Hematopoietic multipotent progenitor cell treated with erythropoietin and hydrocortisone succinate and interleukin-3 and kit ligand, for 6 days (in vitro differentiated cells): ENCODE data around the gene PLA2G12B.

Experiments
- DNase-seq: peaks from one replicate; pipeline ENCODE4 v3.0.0-alpha.2; 2015

PLA2G12B gene

GRCh38 chr10:72888151-72888638 lies 66.4 kb downstream of the PLA2G12B start:
- no peak for DNase-seq

- DNase-seq, result no peak
Observed at GRCh38 chr10:72887043-72887442, 67.6 kb downstream of the PLA2G12B start.

GRCh38 chr10:72886621-72887020 lies 68.0 kb downstream of the PLA2G12B start:
- no peak for DNase-seq

- DNase-seq, result no peak
Observed at GRCh38 chr10:72885953-72886352, 68.7 kb downstream of the PLA2G12B start.
